ENCODE data around the gene SEC31B.

Gene SEC31B

DNA sequence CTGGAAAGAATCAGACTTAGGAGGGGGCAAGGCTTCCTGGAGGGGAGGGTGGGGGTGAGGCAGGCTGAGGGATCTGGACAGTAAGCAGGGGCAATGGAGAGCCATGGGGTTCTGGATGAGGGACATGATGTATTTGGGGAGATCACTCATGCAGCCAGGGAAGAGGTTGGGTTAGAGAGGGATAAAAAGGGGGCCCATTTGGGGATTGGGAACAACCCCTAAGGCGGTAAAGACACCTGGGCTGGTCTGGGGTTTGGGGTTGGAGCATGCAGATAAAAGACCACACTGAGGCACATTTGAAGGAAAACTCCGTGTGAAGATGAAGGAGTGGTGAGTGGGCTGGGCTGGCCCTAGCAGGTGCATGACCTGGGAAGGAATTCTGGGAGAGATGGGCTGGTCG, 46.9 kb upstream of the SEC31B start:
- TF ChIP-seq USF1 (IDR thresholded peaks at IDR 0.05) = no peak
- no peak for TF ChIP-seq TAF1 (IDR thresholded peaks at IDR 0.05; ENCODE audit: low read depth)
- TF ChIP-seq CEBPB (IDR thresholded peaks at IDR 0.05) = no peak
- TF ChIP-seq EP300 (IDR thresholded peaks at IDR 0.05; ENCODE audit: borderline replicate concordance) = no peak
- TF ChIP-seq CREB1 (IDR thresholded peaks at IDR 0.05; ENCODE audit: low read depth) = no peak
- no peak for TF ChIP-seq YY1 (IDR thresholded peaks at IDR 0.05; ENCODE audit: low read depth)
- no peak for TF ChIP-seq EGR1 (IDR thresholded peaks at IDR 0.05)
- no peak for TF ChIP-seq FOXM1 (IDR thresholded peaks at IDR 0.05; ENCODE audit: borderline replicate concordance, low read depth)
- TF ChIP-seq, protein P1, sequence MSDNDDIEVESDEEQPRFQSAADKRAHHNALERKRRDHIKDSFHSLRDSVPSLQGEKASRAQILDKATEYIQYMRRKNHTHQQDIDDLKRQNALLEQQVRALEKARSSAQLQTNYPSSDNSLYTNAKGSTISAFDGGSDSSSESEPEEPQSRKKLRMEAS (IDR thresholded peaks at IDR 0.05) = no peak
- no peak for TF ChIP-seq TCF12 (IDR thresholded peaks at IDR 0.05; ENCODE audit: low read depth)
- TF ChIP-seq NFIC (IDR thresholded peaks at IDR 0.05) = no peak
- no peak for TF ChIP-seq REST (IDR thresholded peaks at IDR 0.05; ENCODE audit: low read depth)
- no peak for TF ChIP-seq TEAD4 (IDR thresholded peaks at IDR 0.05)
- no peak for TF ChIP-seq RAD21 (IDR thresholded peaks at IDR 0.05; ENCODE audit: low read depth)
- no peak for TF ChIP-seq ZBTB7A (IDR thresholded peaks at IDR 0.05; ENCODE audit: low read depth)

GRCh38 chr10:100565206-100565985, 45.7 kb upstream of the SEC31B start:
- TF ChIP-seq TAF1 (IDR thresholded peaks at IDR 0.05; ENCODE audit: low read depth) (no peak), REST (IDR thresholded peaks at IDR 0.05; ENCODE audit: low read depth) (no peak), NFIC (IDR thresholded peaks at IDR 0.05) (no peak)
- TF ChIP-seq, protein P1 (IDR thresholded peaks at IDR 0.05) = no peak

DNA sequence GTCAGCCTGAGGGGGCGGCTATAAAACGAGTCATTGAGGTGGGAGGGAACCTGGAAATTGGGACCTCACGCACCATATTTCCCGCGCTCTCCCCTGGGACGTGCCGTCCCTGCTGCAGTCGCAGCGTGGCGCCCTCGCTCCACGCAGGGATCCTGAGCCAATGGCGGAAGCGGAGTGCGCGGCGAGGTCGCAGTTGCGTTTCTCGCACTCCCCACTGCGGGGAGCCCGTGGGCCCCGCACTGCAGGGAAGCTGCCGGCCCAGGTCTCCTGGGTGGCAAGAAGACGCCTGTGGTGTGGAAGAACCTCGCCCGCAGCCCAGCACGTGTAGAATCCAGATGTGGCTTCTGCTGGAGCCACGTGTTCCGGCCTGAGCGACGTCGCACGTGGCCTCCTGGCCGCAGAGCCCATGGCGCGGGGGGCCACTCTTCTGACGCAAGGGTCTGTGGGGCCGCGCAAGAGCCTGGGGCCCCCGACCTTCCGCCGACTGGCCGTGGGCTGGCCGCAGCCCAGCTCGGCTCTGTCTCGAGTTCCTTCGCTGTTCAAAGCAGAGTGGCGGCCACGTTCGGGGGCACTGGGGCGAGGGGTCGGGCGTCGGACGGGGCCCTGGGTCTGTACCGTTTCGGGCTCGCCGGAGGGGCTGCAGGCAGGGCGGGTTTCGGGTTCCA, 42.5 kb upstream of the SEC31B start:
- TF ChIP-seq, protein P1 (IDR thresholded peaks at IDR 0.05) = peak; percentile 62; the same call in 1 of the 2 replicates
- TF ChIP-seq EP300 (IDR thresholded peaks at IDR 0.05; ENCODE audit: borderline replicate concordance) (0 out of 2 replicates have a peak, but pooled peaks have one; percentile 6), CEBPB (IDR thresholded peaks at IDR 0.05) (no peak), RAD21 (IDR thresholded peaks at IDR 0.05; ENCODE audit: low read depth) (peak; percentile 58)

DNA sequence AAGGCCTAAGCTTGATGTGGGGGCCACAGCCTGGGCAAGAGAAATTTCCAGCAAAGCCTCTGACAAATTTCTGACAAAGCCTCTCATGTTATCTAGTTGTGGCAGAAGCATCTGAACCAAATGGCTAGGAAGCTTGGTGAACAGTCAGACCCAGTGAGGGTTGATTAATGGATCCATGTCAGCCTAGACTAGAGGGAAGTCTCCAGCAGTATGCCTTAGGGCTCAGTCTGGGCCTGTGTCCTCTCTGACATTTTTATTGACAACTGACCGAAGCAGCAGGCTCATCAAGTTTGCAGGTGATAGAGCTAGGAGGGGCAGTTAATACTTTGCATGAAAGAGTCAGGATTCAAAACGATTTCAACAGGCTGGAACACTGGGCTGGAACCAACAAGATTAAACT, 41.3 kb upstream of the SEC31B start:
- TF ChIP-seq, protein P1 (IDR thresholded peaks at IDR 0.05) = no peak

DNA sequence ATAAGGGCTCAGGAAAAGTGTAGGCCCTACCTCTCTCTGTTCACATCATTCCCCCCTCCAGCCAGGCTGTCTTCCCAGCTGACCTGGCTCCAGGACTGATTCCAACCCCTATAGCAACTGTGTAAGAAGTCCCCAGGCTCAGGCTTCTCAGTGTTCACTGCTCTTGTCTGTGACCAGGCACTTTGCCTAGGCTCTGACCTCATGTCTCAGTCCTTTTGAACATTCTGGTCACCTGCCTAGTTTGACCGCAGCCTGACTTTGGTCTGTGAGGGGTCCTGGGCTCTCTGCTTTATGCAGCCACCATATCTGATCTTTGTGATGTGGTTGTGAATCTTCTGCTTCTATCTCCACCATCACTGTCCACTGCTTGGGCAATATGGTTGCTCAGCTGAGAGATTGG, 40.6 kb upstream of the SEC31B start:
- no peak for TF ChIP-seq USF1 (IDR thresholded peaks at IDR 0.05)
- TF ChIP-seq NFIC (IDR thresholded peaks at IDR 0.05) = no peak
- TF ChIP-seq, protein P1 (IDR thresholded peaks at IDR 0.05) = no peak
- no peak for TF ChIP-seq TEAD4 (IDR thresholded peaks at IDR 0.05)
- no peak for TF ChIP-seq YY1 (IDR thresholded peaks at IDR 0.05; ENCODE audit: low read depth)
- TF ChIP-seq TAF1 (IDR thresholded peaks at IDR 0.05; ENCODE audit: low read depth) = no peak
- TF ChIP-seq TCF12 (IDR thresholded peaks at IDR 0.05; ENCODE audit: low read depth) = no peak
- no peak for TF ChIP-seq ZBTB7A (IDR thresholded peaks at IDR 0.05; ENCODE audit: low read depth)
- no peak for TF ChIP-seq FOXM1 (IDR thresholded peaks at IDR 0.05; ENCODE audit: borderline replicate concordance, low read depth)
- no peak for TF ChIP-seq EP300 (IDR thresholded peaks at IDR 0.05; ENCODE audit: borderline replicate concordance)

Data from Ishikawa (cell line).